HUES64 (cell line): Measurements from ENCODE around the gene PTPRU.

ENCODE experiments used
- H3K27ac ChIP-seq: 2 replicates; pipeline ENCODE4 v1.7.0; 2013; ENCODE audit warnings: low read depth, low read length, inconsistent platforms
- H3K27me3 ChIP-seq: 2 replicates; pipeline ENCODE4 v1.6.1; 2013; ENCODE audit warnings: mild to moderate bottlenecking, low read length; ENCODE audit not compliant: insufficient read depth
- H3K36me3 ChIP-seq: 2 replicates; pipeline ENCODE4 v1.6.1; 2013; ENCODE audit warnings: mild to moderate bottlenecking, low read length; ENCODE audit not compliant: insufficient read depth
- H3K4me1 ChIP-seq: 2 replicates; pipeline ENCODE4 v1.6.1; 2013; ENCODE audit warnings: mild to moderate bottlenecking, low read length, moderate library complexity; ENCODE audit not compliant: insufficient read depth
- H3K4me3 ChIP-seq: 2 replicates; pipeline ENCODE4 v1.5.1; 2013; ENCODE audit warnings: mild to moderate bottlenecking, low read length, moderate library complexity
- H3K9ac ChIP-seq: 2 replicates; pipeline ENCODE4 v1.6.1; 2013; ENCODE audit warnings: mild to moderate bottlenecking, low read depth, low read length
- H3K9me3 ChIP-seq: 2 replicates; pipeline ENCODE4 v1.6.1; 2013; ENCODE audit warnings: low read depth, low read length; ENCODE audit not compliant: insufficient read depth
- WGBS: fragments of 150-250, 120-280 bp; methylation state at CpG from one replicate; pipeline ENCODE4 v1.1.7; 2013; ENCODE audit warnings: missing lambda C conversion rate; 5-methylcytosine and 5-hydroxymethylcytosine counted together

Gene PTPRU

GRCh38 chr1:29269382-29269781 lies 33.1 kb downstream of the PTPRU start:
- H3K27ac ChIP-seq = no peak overlapping the region
- H3K36me3 ChIP-seq = no peaks in the 10 kb centered on the region
- no peak overlapping the region for H3K9ac ChIP-seq
- 83% methylated on average over 8 of the region's 8 CpGs for WGBS
- H3K4me3 ChIP-seq = no peak overlapping the region
- no peaks in the 10 kb centered on the region for H3K27me3 ChIP-seq
- no peaks in the 10 kb centered on the region for H3K9me3 ChIP-seq
- H3K4me1 ChIP-seq = peaks cover 18% of the 10 kb centered on the region

- Histone ChIP-seq H3K9ac (0 out of 2 replicates have a peak overlapping the region, but pooled peaks have one; percentile 12), H3K27ac (peak overlapping the region; percentile 67), H3K36me3 (no peaks in the 10 kb centered on the region; the same call in 1 of the 2 replicates), H3K27me3 (no peaks in the 10 kb centered on the region), H3K9me3 (no peaks in the 10 kb centered on the region), H3K4me3 (peak overlapping the region; percentile 17; the same call in 1 of the 2 replicates), H3K4me1 (peaks cover 18% of the 10 kb centered on the region)
- WGBS = 89% methylated on average over 2 of the region's 3 CpGs
Observed at GRCh38 chr1:29270929-29271521, 34.7 kb downstream of the PTPRU start.

- H3K9me3 ChIP-seq = no peaks in the 10 kb centered on the region
- H3K4me1 ChIP-seq = peaks cover 18% of the 10 kb centered on the region
- H3K9ac ChIP-seq = peak overlapping the region; percentile 32; the same call in 1 of the 2 replicates
- WGBS = 20% methylated on average over 7 of the region's 7 CpGs
- peak overlapping the region; percentile 67 for H3K27ac ChIP-seq
- H3K36me3 ChIP-seq = no peaks in the 10 kb centered on the region; the same call in 1 of the 2 replicates
- H3K27me3 ChIP-seq = no peaks in the 10 kb centered on the region
- peak overlapping the region; percentile 17; the same call in 1 of the 2 replicates for H3K4me3 ChIP-seq
Observed at GRCh38 chr1:29271724-29272123, 35.4 kb downstream of the PTPRU start.

- H3K4me3 ChIP-seq = peak overlapping the region; percentile 13; the same call in 1 of the 2 replicates
- no peaks in the 10 kb centered on the region for H3K9me3 ChIP-seq
- no peaks in the 10 kb centered on the region for H3K27me3 ChIP-seq
- peak overlapping the region; percentile 39 for H3K27ac ChIP-seq
- H3K9ac ChIP-seq = peak overlapping the region; percentile 32; the same call in 1 of the 2 replicates
- H3K4me1 ChIP-seq = peaks cover 18% of the 10 kb centered on the region
- H3K36me3 ChIP-seq = no peaks in the 10 kb centered on the region; the same call in 1 of the 2 replicates
- 83% methylated on average over 6 of the region's 6 CpGs for WGBS
Observed at GRCh38 chr1:29272147-29272907, 36.0 kb downstream of the PTPRU start.

GRCh38 chr1:29275435-29275834 lies 39.1 kb downstream of the PTPRU start:
- Histone ChIP-seq H3K4me1 (peaks cover 18% of the 10 kb centered on the region), H3K27me3 (no peaks in the 10 kb centered on the region), H3K27ac (no peak overlapping the region), H3K9ac (no peak overlapping the region), H3K4me3 (no peak overlapping the region), H3K36me3 (no peaks in the 10 kb centered on the region; the same call in 1 of the 2 replicates), H3K9me3 (no peaks in the 10 kb centered on the region)
- 94% methylated on average over 14 of the region's 14 CpGs for WGBS

GRCh38 chr1:29278124-29278523 lies 41.8 kb downstream of the PTPRU start:
- no peak overlapping the region for H3K4me3 ChIP-seq
- no peaks in the 10 kb centered on the region for H3K9me3 ChIP-seq
- whole genome bisulfite sequencing = 88% methylated on average over 3 of the region's 3 CpGs
- peaks cover 7% of the 10 kb centered on the region; the same call in 1 of the 2 replicates for H3K4me1 ChIP-seq
- no peak overlapping the region for H3K9ac ChIP-seq
- no peaks in the 10 kb centered on the region; the same call in 1 of the 2 replicates for H3K36me3 ChIP-seq
- no peak overlapping the region for H3K27ac ChIP-seq
- H3K27me3 ChIP-seq = no peaks in the 10 kb centered on the region

DNA sequence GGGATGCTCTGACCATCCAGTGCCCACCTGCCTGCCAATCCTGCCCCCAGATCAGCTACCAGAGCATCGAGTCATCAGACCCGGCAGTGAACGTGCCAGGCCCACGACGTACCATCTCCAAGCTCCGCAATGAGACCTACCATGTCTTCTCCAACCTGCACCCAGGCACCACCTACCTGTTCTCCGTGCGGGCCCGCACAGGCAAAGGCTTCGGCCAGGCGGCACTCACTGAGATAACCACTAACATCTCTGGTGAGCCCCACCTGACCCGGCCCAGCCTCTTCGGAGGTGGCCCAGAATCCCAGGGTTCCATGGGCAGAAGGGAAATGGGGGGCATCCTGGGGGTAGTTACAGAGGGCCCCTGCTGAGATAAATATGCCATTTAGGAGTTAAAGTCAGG lies 43.1 kb downstream of the PTPRU start:
- 95% methylated on average over 13 of the region's 13 CpGs for WGBS
- Histone ChIP-seq H3K4me3 (no peak overlapping the region), H3K9me3 (no peaks in the 10 kb centered on the region), H3K27me3 (no peaks in the 10 kb centered on the region), H3K9ac (no peak overlapping the region), H3K27ac (no peak overlapping the region), H3K36me3 (no peaks in the 10 kb centered on the region; the same call in 1 of the 2 replicates), H3K4me1 (peaks cover 15% of the 10 kb centered on the region)

GRCh38 chr1:29279951-29280391 lies 43.6 kb downstream of the PTPRU start:
- 93% methylated on average over 11 of the region's 11 CpGs for WGBS

GRCh38 chr1:29280409-29281131 lies 44.2 kb downstream of the PTPRU start:
- Histone ChIP-seq H3K9ac (no peak overlapping the region), H3K36me3 (no peaks in the 10 kb centered on the region; the same call in 1 of the 2 replicates), H3K4me3 (no peak overlapping the region), H3K9me3 (no peaks in the 10 kb centered on the region), H3K4me1 (peaks cover 15% of the 10 kb centered on the region), H3K27ac (no peak overlapping the region), H3K27me3 (no peaks in the 10 kb centered on the region)
- 95% methylated on average over 5 of the region's 6 CpGs for WGBS

More at GRCh38 chr1:29279951-29280391, 43.6 kb downstream of the PTPRU start:
- no peak overlapping the region for H3K4me3 ChIP-seq
- no peak overlapping the region for H3K9ac ChIP-seq
- H3K27me3 ChIP-seq = no peaks in the 10 kb centered on the region
- peaks cover 15% of the 10 kb centered on the region for H3K4me1 ChIP-seq
- no peaks in the 10 kb centered on the region; the same call in 1 of the 2 replicates for H3K36me3 ChIP-seq
- H3K27ac ChIP-seq = no peak overlapping the region
- H3K9me3 ChIP-seq = no peaks in the 10 kb centered on the region

DNA sequence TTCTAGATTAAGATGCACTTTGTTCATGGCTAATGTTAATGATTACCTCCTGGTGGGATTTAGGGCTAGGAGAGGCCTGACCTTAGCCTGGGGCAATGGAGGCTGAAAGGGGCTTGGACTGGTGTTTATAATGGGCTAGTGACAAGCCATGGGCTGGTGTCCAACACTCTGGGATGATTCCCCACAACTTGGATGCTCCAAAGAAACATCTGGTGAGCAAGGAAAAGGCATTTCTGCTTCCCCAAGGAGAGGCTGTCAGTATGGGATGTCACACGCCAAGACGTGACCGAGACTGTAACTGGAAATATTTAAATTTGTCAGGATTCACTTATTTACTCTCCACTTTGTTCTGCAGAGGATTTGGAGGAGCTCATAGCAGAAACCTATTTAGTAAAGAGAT lies 45.2 kb downstream of the PTPRU start:
- H3K9me3 ChIP-seq = no peaks in the 10 kb centered on the region
- WGBS = 86% methylated on average over 3 of the region's 3 CpGs
- no peaks in the 10 kb centered on the region for H3K36me3 ChIP-seq
- H3K4me1 ChIP-seq = peaks cover 15% of the 10 kb centered on the region
- H3K4me3 ChIP-seq = no peak overlapping the region
- no peak overlapping the region for H3K27ac ChIP-seq
- H3K9ac ChIP-seq = no peak overlapping the region
- H3K27me3 ChIP-seq = no peaks in the 10 kb centered on the region
